Retinal pigment epithelial cell (primary cell): ENCODE data around the gene HIP1R.

Experiments used
- DNase-seq: peaks from one replicate; pipeline ENCODE4 v3.0.0-alpha.2; 2010; ENCODE audit warnings: low read depth
- H3K4me3 ChIP-seq: 2 replicates; pipeline ENCODE4 v1.5.1; 2011; ENCODE audit warnings: mild to moderate bottlenecking, low read length, control low read depth, moderate library complexity
- CTCF ChIP-seq: conservative IDR thresholded peaks from 2 replicates; pipeline ENCODE4 v1.5.1; 2011; ENCODE audit warnings: low read depth, low read length, control low read depth, inconsistent platforms

HIP1R gene

GRCh38 chr12:122840580-122841513, 5.6 kb downstream of the HIP1R start:
- H3K4me3 ChIP-seq: no peak overlapping the region
- no peak for DNase-seq
- no peak for TF ChIP-seq CTCF

GRCh38 chr12:122841544-122842321, 6.5 kb downstream of the HIP1R start:
- no peak for TF ChIP-seq CTCF
- H3K4me3 ChIP-seq: no peak overlapping the region
- no peak for DNase-seq

GRCh38 chr12:122842505-122843405, 7.5 kb downstream of the HIP1R start:
- H3K4me3 ChIP-seq: no peak overlapping the region
- TF ChIP-seq CTCF: no peak
- DNase-seq: no peak

- TF ChIP-seq CTCF: no peak
- no peak overlapping the region for H3K4me3 ChIP-seq
- DNase-seq: no peak
Observed at GRCh38 chr12:122843455-122843854, 8.2 kb downstream of the HIP1R start.

- H3K4me3 ChIP-seq: no peak overlapping the region
- no peak for DNase-seq
- no peak for TF ChIP-seq CTCF
Observed at GRCh38 chr12:122844366-122844971, 9.2 kb downstream of the HIP1R start.
